ENCODE measurements around the gene NR1D1. TPM values are rescaled to one million over a fixed set of nuclear protein-coding genes. Genes with fewer than 3 reads are reported as not detected.

NR1D1 gene
- total and polyA plus RNA-seq, 2 of the 13 experiments (the other 11 are each of a cell fraction or from before 2014, with no cell fraction given) = 2.1 to 2.7 TPM

Other genes starting within 250 kb of the NR1D1 start
- not detected in 2 replicates for gene IKZF3, start 236.3 kb downstream of the NR1D1 start, total RNA-seq (2016; rRNA removed; fragmentation: Illumina TruSeq; extraction: Trizol)
- gene IKZF3, start 236.3 kb downstream of the NR1D1 start, polyA plus RNA-seq (2011; rRNA removed) = not detected in 2 replicates
- gene ZPBP2, start 232.4 kb downstream of the NR1D1 start, total RNA-seq (2016; rRNA removed; fragmentation: Illumina TruSeq; extraction: Trizol) = not detected in 2 replicates
- gene ZPBP2, start 232.4 kb downstream of the NR1D1 start, polyA plus RNA-seq (2011; rRNA removed) = not detected in 2 replicates
- 0.70 and 3.3 TPM in 2 replicates for gene GSDMB, start 182.0 kb downstream of the NR1D1 start, total RNA-seq (2016; rRNA removed; fragmentation: Illumina TruSeq; extraction: Trizol)
- gene GSDMB, start 182.0 kb downstream of the NR1D1 start, polyA plus RNA-seq (2011; rRNA removed) = 30.4 and 39.4 TPM in 2 replicates
- 125 and 181 TPM in 2 replicates for gene ORMDL3, start 173.0 kb downstream of the NR1D1 start, total RNA-seq (2016; rRNA removed; fragmentation: Illumina TruSeq; extraction: Trizol)
- 384 and 546 TPM in 2 replicates for gene ORMDL3, start 173.0 kb downstream of the NR1D1 start, polyA plus RNA-seq (2011; rRNA removed)
- gene LRRC3C, start 172.9 kb downstream of the NR1D1 start, total RNA-seq (2016; rRNA removed; fragmentation: Illumina TruSeq; extraction: Trizol) = not detected in 2 replicates
- 0.10 and 0.17 TPM in 2 replicates for gene LRRC3C, start 172.9 kb downstream of the NR1D1 start, polyA plus RNA-seq (2011; rRNA removed)
- not detected in 2 replicates for gene GSDMA, start 137.6 kb downstream of the NR1D1 start, total RNA-seq (2016; rRNA removed; fragmentation: Illumina TruSeq; extraction: Trizol)
- 0.07 TPM in 1 of 2 replicates, not detected in the other for gene GSDMA, start 137.6 kb downstream of the NR1D1 start, polyA plus RNA-seq (2011; rRNA removed)
- 114 and 146 TPM in 2 replicates for gene PSMD3, start 119.8 kb downstream of the NR1D1 start, total RNA-seq (2016; rRNA removed; fragmentation: Illumina TruSeq; extraction: Trizol)
- gene PSMD3, start 119.8 kb downstream of the NR1D1 start, polyA plus RNA-seq (2011; rRNA removed) = 97.4 and 118 TPM in 2 replicates
- not detected in 2 replicates for gene CSF3, start 85.1 kb downstream of the NR1D1 start, total RNA-seq (2016; rRNA removed; fragmentation: Illumina TruSeq; extraction: Trizol)
- gene CSF3, start 85.1 kb downstream of the NR1D1 start, polyA plus RNA-seq (2011; rRNA removed) = 0.07 and 0.09 TPM in 2 replicates
- 51.1 and 66.5 TPM in 2 replicates for gene MED24, start 46.2 kb downstream of the NR1D1 start, total RNA-seq (2016; rRNA removed; fragmentation: Illumina TruSeq; extraction: Trizol)
- gene MED24, start 46.2 kb downstream of the NR1D1 start, polyA plus RNA-seq (2011; rRNA removed) = 67.7 and 78.0 TPM in 2 replicates
- gene THRA, start 37.6 kb downstream of the NR1D1 start, total RNA-seq (2016; rRNA removed; fragmentation: Illumina TruSeq; extraction: Trizol) = 9.9 and 10.4 TPM in 2 replicates
- gene THRA, start 37.6 kb downstream of the NR1D1 start, polyA plus RNA-seq (2011; rRNA removed) = 8.0 and 8.6 TPM in 2 replicates
- 76.1 and 88.5 TPM in 2 replicates for gene MSL1, start 21.4 kb upstream of the NR1D1 start, total RNA-seq (2016; rRNA removed; fragmentation: Illumina TruSeq; extraction: Trizol)
- 54.6 and 63.8 TPM in 2 replicates for gene MSL1, start 21.4 kb upstream of the NR1D1 start, polyA plus RNA-seq (2011; rRNA removed)
- 29.6 and 30.8 TPM in 2 replicates for gene CASC3, start 39.9 kb upstream of the NR1D1 start, total RNA-seq (2016; rRNA removed; fragmentation: Illumina TruSeq; extraction: Trizol)
- gene CASC3, start 39.9 kb upstream of the NR1D1 start, polyA plus RNA-seq (2011; rRNA removed) = 60.9 and 62.9 TPM in 2 replicates
- gene RAPGEFL1, start 76.9 kb upstream of the NR1D1 start, total RNA-seq (2016; rRNA removed; fragmentation: Illumina TruSeq; extraction: Trizol) = 1.1 and 4.5 TPM in 2 replicates
- 7.3 and 7.8 TPM in 2 replicates for gene RAPGEFL1, start 76.9 kb upstream of the NR1D1 start, polyA plus RNA-seq (2011; rRNA removed)
- gene WIPF2, start 118.7 kb upstream of the NR1D1 start, total RNA-seq (2016; rRNA removed; fragmentation: Illumina TruSeq; extraction: Trizol) = 10.8 and 11.8 TPM in 2 replicates
- gene WIPF2, start 118.7 kb upstream of the NR1D1 start, polyA plus RNA-seq (2011; rRNA removed) = 7.2 and 8.3 TPM in 2 replicates
- 114 and 154 TPM in 2 replicates for gene CDC6, start 187.3 kb upstream of the NR1D1 start, total RNA-seq (2016; rRNA removed; fragmentation: Illumina TruSeq; extraction: Trizol)
- gene CDC6, start 187.3 kb upstream of the NR1D1 start, polyA plus RNA-seq (2011; rRNA removed) = 10.7 and 17.4 TPM in 2 replicates
- 8.6 and 8.9 TPM in 2 replicates for gene RARA, start 208.6 kb upstream of the NR1D1 start, total RNA-seq (2016; rRNA removed; fragmentation: Illumina TruSeq; extraction: Trizol)
- 6.0 and 6.4 TPM in 2 replicates for gene RARA, start 208.6 kb upstream of the NR1D1 start, polyA plus RNA-seq (2011; rRNA removed)